H7 (cell line): ENCODE data around the gene GPR25. TPM values are rescaled to one million over a fixed set of nuclear protein-coding genes. Genes with fewer than 3 reads are reported as not detected.
A peak's percentile ranks its signal among the peaks of the same experiment; 100 is the strongest.

ENCODE experiments used
- DNase-seq: peaks from one replicate; pipeline ENCODE4 v3.0.0; 2012
- H3K27me3 ChIP-seq: 2 replicates; pipeline ENCODE4 v1.6.0; 2011; ENCODE audit warnings: mild to moderate bottlenecking, low read length; ENCODE audit not compliant: control insufficient read depth, insufficient read depth
- H3K36me3 ChIP-seq: replicated peaks from 2 replicates; pipeline ENCODE4 v1.5.1; 2011; ENCODE audit warnings: low read length; ENCODE audit not compliant: control insufficient read depth, insufficient read depth
- H3K4me3 ChIP-seq: 2 replicates; pipeline ENCODE4 v1.5.1; 2011; ENCODE audit warnings: low read depth, mild to moderate bottlenecking, control low read depth, low read length, moderate library complexity; ENCODE audit not compliant: insufficient read depth
- total RNA-seq: library from RNA; depleted of rRNA; stranded (reverse); fragments of >200 nt; shearing (Covaris generic); gene quantifications from 2 replicates; pipeline ENCODE4 v1.2.3, GENCODE V29; 2014

GPR25 gene
- total RNA-seq, 1 experiment from 2014 or later, result not detected

- no peak for DNase-seq
- Histone ChIP-seq H3K27me3 (no peaks in the 10 kb centered on the region), H3K36me3 (peaks cover 2% of the 10 kb centered on the region; the same call in 1 of the 2 replicates), H3K4me3 (no peak overlapping the region)
Measured at GRCh38 chr1:200862713-200863415, 9.9 kb upstream of the GPR25 start.

- H3K27me3 ChIP-seq, result no peaks in the 10 kb centered on the region
- no peak for DNase-seq
- no peaks in the 10 kb centered on the region for H3K36me3 ChIP-seq
Measured at GRCh38 chr1:200866116-200866515, 6.7 kb upstream of the GPR25 start.

GRCh38 chr1:200866521-200866920, 6.3 kb upstream of the GPR25 start:
- DNase-seq, result peak; percentile 37
- no peak overlapping the region for H3K4me3 ChIP-seq
- H3K27me3 ChIP-seq, result no peaks in the 10 kb centered on the region
- no peaks in the 10 kb centered on the region for H3K36me3 ChIP-seq

More at GRCh38 chr1:200866116-200866515, 6.7 kb upstream of the GPR25 start:
- no peak overlapping the region for H3K4me3 ChIP-seq

GRCh38 chr1:200867018-200867811, 5.6 kb upstream of the GPR25 start:
- DNase-seq, result no peak
- Histone ChIP-seq H3K4me3 (no peak overlapping the region), H3K27me3 (no peaks in the 10 kb centered on the region), H3K36me3 (no peaks in the 10 kb centered on the region)

GRCh38 chr1:200869376-200869752, 3.4 kb upstream of the GPR25 start:
- DNase-seq, result no peak
- H3K36me3 ChIP-seq, result no peaks in the 10 kb centered on the region
- H3K27me3 ChIP-seq, result no peaks in the 10 kb centered on the region
- H3K4me3 ChIP-seq, result no peak overlapping the region

GRCh38 chr1:200869753-200870391, 2.9 kb upstream of the GPR25 start:
- DNase-seq, result no peak
- H3K27me3 ChIP-seq, result no peaks in the 10 kb centered on the region
- no peak overlapping the region for H3K4me3 ChIP-seq
- no peaks in the 10 kb centered on the region for H3K36me3 ChIP-seq

GRCh38 chr1:200873116-200873670, 412 bp downstream of the GPR25 start:
- peak; percentile 45 for DNase-seq
- no peaks in the 10 kb centered on the region for H3K27me3 ChIP-seq
- no peak overlapping the region for H3K4me3 ChIP-seq
- H3K36me3 ChIP-seq, result no peaks in the 10 kb centered on the region

- Histone ChIP-seq H3K27me3 (no peaks in the 10 kb centered on the region), H3K36me3 (no peaks in the 10 kb centered on the region), H3K4me3 (no peak overlapping the region)
- DNase-seq, result peak; percentile 54
Measured at GRCh38 chr1:200873671-200874397, 1.1 kb downstream of the GPR25 start.

GRCh38 chr1:200874694-200875093, 1.9 kb downstream of the GPR25 start:
- H3K36me3 ChIP-seq, result no peaks in the 10 kb centered on the region
- no peaks in the 10 kb centered on the region for H3K27me3 ChIP-seq
- no peak overlapping the region for H3K4me3 ChIP-seq
- no peak for DNase-seq

- H3K36me3 ChIP-seq, result no peaks in the 10 kb centered on the region
- DNase-seq, result no peak
- H3K4me3 ChIP-seq, result no peak overlapping the region
- no peaks in the 10 kb centered on the region for H3K27me3 ChIP-seq
Measured at GRCh38 chr1:200875416-200875815, 2.6 kb downstream of the GPR25 start.

- H3K36me3 ChIP-seq, result no peaks in the 10 kb centered on the region
- H3K27me3 ChIP-seq, result no peaks in the 10 kb centered on the region
- DNase-seq, result no peak
- no peak overlapping the region for H3K4me3 ChIP-seq
Measured at GRCh38 chr1:200877010-200877409, 4.2 kb downstream of the GPR25 start.

- H3K36me3 ChIP-seq, result no peaks in the 10 kb centered on the region
- no peaks in the 10 kb centered on the region for H3K27me3 ChIP-seq
- H3K4me3 ChIP-seq, result no peak overlapping the region
- DNase-seq, result no peak
Measured at GRCh38 chr1:200877839-200878551, 5.2 kb downstream of the GPR25 start.

- H3K36me3 ChIP-seq, result no peaks in the 10 kb centered on the region
- DNase-seq, result no peak
Measured at GRCh38 chr1:200880212-200880611, 7.4 kb downstream of the GPR25 start.

GRCh38 chr1:200883118-200883517, 10.3 kb downstream of the GPR25 start:
- Histone ChIP-seq H3K27me3 (no peaks in the 10 kb centered on the region), H3K36me3 (no peaks in the 10 kb centered on the region), H3K4me3 (no peak overlapping the region)
- no peak for DNase-seq

More at GRCh38 chr1:200880212-200880611, 7.4 kb downstream of the GPR25 start:
- Histone ChIP-seq H3K27me3 (no peaks in the 10 kb centered on the region), H3K4me3 (no peak overlapping the region)
